ENCODE results near the gene SGMS1. TPM values are rescaled to one million over a fixed set of nuclear protein-coding genes. Genes with fewer than 3 reads are reported as not detected.

SGMS1 gene
- total RNA-seq, 1 donor from 2014 or later, result 25.6 TPM

DNA sequence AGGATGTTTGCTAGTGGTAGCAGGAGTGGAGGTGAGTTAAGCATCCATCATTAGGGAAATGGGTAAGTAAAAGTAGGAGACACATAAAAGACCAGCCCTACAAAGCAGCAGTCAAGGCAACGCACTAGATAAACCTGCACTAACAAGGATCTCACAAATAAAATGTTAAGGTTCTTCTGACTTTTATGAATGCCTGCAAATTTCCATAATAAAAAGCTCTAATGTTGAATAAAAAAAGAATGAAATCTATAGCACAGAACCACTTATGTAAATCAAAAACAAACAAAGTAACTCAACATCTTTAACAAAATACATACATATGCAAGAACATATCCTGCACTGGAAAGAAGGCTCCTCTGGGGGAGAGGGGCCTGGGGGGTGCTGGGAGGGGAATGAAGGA, 4.6 kb downstream of the SGMS1 start:
- Histone ChIP-seq H3K9ac (ENCODE audit: low read length) (no peak overlapping the region), H4K20me1 (ENCODE audit: insufficient read depth, low read length) (peaks cover 47% of the 10 kb centered on the region), H3K36me3 (ENCODE audit: insufficient read depth, low read length) (no peaks in the 10 kb centered on the region), H3K27ac (ENCODE audit: low read depth, low read length) (no peak overlapping the region), H3K4me1 (ENCODE audit: insufficient read depth, low read length) (peaks cover 11% of the 10 kb centered on the region), H2AFZ (ENCODE audit: low read depth, low read length) (no peak overlapping the region), H3K27me3 (ENCODE audit: insufficient read depth, low read length) (no peaks in the 10 kb centered on the region), H3K4me3 (ENCODE audit: insufficient read depth, low read depth, low read length) (no peak overlapping the region), H3K79me2 (ENCODE audit: insufficient read depth, low read length) (peaks cover 33% of the 10 kb centered on the region), H3K9me3 (ENCODE audit: insufficient read depth, low read depth, low read length) (no peaks in the 10 kb centered on the region), H3K4me2 (ENCODE audit: low read length) (no peak overlapping the region)
- Mint-ChIP-seq H3K9me3 (ENCODE audit: unreplicated experiment) (no peaks in the 10 kb centered on the region), H3K27me3 (ENCODE audit: low read depth, unreplicated experiment) (no peaks in the 10 kb centered on the region), H3K4me3 (ENCODE audit: unreplicated experiment) (no peak overlapping the region), H3K36me3 (ENCODE audit: low read depth, unreplicated experiment) (no peaks in the 10 kb centered on the region), H3K4me1 (ENCODE audit: low read depth, unreplicated experiment) (peaks cover 2% of the 10 kb centered on the region), H3K27ac (ENCODE audit: unreplicated experiment) (no peak overlapping the region)
- DNase-seq (ENCODE audit: low read depth) (no peak), FAIRE-seq (no peak)
- TF ChIP-seq EZH2 (IDR thresholded peaks at IDR 0.05; ENCODE audit: insufficient read depth, low read length), result no peak
- TF ChIP-seq, protein P1, sequence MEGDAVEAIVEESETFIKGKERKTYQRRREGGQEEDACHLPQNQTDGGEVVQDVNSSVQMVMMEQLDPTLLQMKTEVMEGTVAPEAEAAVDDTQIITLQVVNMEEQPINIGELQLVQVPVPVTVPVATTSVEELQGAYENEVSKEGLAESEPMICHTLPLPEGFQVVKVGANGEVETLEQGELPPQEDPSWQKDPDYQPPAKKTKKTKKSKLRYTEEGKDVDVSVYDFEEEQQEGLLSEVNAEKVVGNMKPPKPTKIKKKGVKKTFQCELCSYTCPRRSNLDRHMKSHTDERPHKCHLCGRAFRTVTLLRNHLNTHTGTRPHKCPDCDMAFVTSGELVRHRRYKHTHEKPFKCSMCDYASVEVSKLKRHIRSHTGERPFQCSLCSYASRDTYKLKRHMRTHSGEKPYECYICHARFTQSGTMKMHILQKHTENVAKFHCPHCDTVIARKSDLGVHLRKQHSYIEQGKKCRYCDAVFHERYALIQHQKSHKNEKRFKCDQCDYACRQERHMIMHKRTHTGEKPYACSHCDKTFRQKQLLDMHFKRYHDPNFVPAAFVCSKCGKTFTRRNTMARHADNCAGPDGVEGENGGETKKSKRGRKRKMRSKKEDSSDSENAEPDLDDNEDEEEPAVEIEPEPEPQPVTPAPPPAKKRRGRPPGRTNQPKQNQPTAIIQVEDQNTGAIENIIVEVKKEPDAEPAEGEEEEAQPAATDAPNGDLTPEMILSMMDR (IDR thresholded peaks at IDR 0.05; ENCODE audit: insufficient read depth, low read depth, low read length), result no peak

DNA sequence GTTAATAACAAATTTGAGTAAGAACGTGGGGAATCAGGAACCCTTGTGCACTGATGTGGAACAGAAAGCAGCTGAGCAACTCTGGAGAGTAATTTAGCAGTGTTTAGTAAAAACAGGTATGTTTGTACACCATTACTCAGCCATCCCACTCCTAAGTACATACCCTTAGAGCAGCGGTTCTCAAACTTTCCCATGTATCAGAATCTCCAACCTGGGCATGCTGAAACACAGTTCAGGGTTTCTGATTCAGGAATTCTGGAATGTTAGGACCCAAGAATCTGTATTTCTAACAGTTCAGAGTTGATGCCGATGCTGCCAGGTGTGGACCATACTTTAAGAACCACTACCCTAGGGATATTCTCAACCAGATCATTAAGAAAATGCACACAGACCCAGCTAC, 5.1 kb downstream of the SGMS1 start:
- Histone ChIP-seq H4K20me1 (ENCODE audit: insufficient read depth, low read length) (peaks cover 52% of the 10 kb centered on the region), H3K4me3 (ENCODE audit: insufficient read depth, low read depth, low read length) (no peak overlapping the region), H3K27ac (ENCODE audit: low read depth, low read length) (no peak overlapping the region), H3K36me3 (ENCODE audit: insufficient read depth, low read length) (no peaks in the 10 kb centered on the region), H3K4me2 (ENCODE audit: low read length) (no peak overlapping the region), H3K4me1 (ENCODE audit: insufficient read depth, low read length) (peaks cover 11% of the 10 kb centered on the region), H3K9ac (ENCODE audit: low read length) (no peak overlapping the region), H3K9me3 (ENCODE audit: insufficient read depth, low read depth, low read length) (no peaks in the 10 kb centered on the region), H3K27me3 (ENCODE audit: insufficient read depth, low read length) (no peaks in the 10 kb centered on the region), H2AFZ (ENCODE audit: low read depth, low read length) (no peak overlapping the region), H3K79me2 (ENCODE audit: insufficient read depth, low read length) (peaks cover 33% of the 10 kb centered on the region)
- Mint-ChIP-seq H3K27me3 (ENCODE audit: low read depth, unreplicated experiment) (no peaks in the 10 kb centered on the region), H3K9me3 (ENCODE audit: unreplicated experiment) (no peaks in the 10 kb centered on the region), H3K4me3 (ENCODE audit: unreplicated experiment) (no peak overlapping the region), H3K4me1 (ENCODE audit: low read depth, unreplicated experiment) (peaks cover 2% of the 10 kb centered on the region), H3K36me3 (ENCODE audit: low read depth, unreplicated experiment) (no peaks in the 10 kb centered on the region), H3K27ac (ENCODE audit: unreplicated experiment) (no peak overlapping the region)
- FAIRE-seq, result no peak
- DNase-seq (ENCODE audit: low read depth), result no peak
- TF ChIP-seq, protein P1 (IDR thresholded peaks at IDR 0.05; ENCODE audit: insufficient read depth, low read depth, low read length), result no peak
- no peak for TF ChIP-seq EZH2 (IDR thresholded peaks at IDR 0.05; ENCODE audit: insufficient read depth, low read length)

- Histone ChIP-seq H3K27me3 (ENCODE audit: insufficient read depth, low read length) (no peaks in the 10 kb centered on the region), H3K79me2 (ENCODE audit: insufficient read depth, low read length) (peaks cover 40% of the 10 kb centered on the region), H3K27ac (ENCODE audit: low read depth, low read length) (no peak overlapping the region), H3K4me2 (ENCODE audit: low read length) (no peak overlapping the region), H3K9ac (ENCODE audit: low read length) (no peak overlapping the region), H2AFZ (ENCODE audit: low read depth, low read length) (no peak overlapping the region), H3K4me3 (ENCODE audit: insufficient read depth, low read depth, low read length) (no peak overlapping the region), H3K4me1 (ENCODE audit: insufficient read depth, low read length) (no peaks in the 10 kb centered on the region), H3K9me3 (ENCODE audit: insufficient read depth, low read depth, low read length) (no peaks in the 10 kb centered on the region), H3K36me3 (ENCODE audit: insufficient read depth, low read length) (no peaks in the 10 kb centered on the region), H4K20me1 (ENCODE audit: insufficient read depth, low read length) (peaks cover 71% of the 10 kb centered on the region)
- no peak overlapping the region for H3K4me3 Mint-ChIP-seq (ENCODE audit: unreplicated experiment)
- H3K4me1 Mint-ChIP-seq (ENCODE audit: low read depth, unreplicated experiment), result peaks cover 14% of the 10 kb centered on the region
- H3K36me3 Mint-ChIP-seq (ENCODE audit: low read depth, unreplicated experiment), result no peaks in the 10 kb centered on the region
- DNase-seq (ENCODE audit: low read depth), result no peak
- no peak overlapping the region for H3K27ac Mint-ChIP-seq (ENCODE audit: unreplicated experiment)
- no peaks in the 10 kb centered on the region for H3K9me3 Mint-ChIP-seq (ENCODE audit: unreplicated experiment)
- H3K27me3 Mint-ChIP-seq (ENCODE audit: low read depth, unreplicated experiment), result no peaks in the 10 kb centered on the region
- TF ChIP-seq, protein P1 (IDR thresholded peaks at IDR 0.05; ENCODE audit: insufficient read depth, low read depth, low read length), result no peak
- no peak for FAIRE-seq
Observed at GRCh38 chr10:50615658-50616057, 8.1 kb downstream of the SGMS1 start.
